Measurements from ENCODE around the gene ECSIT. TPM values are rescaled to one million over a fixed set of nuclear protein-coding genes. Genes with fewer than 3 reads are reported as not detected.

The ECSIT gene
- total RNA-seq, 1 donor from 2014 or later, result 27.5 TPM

DNA sequence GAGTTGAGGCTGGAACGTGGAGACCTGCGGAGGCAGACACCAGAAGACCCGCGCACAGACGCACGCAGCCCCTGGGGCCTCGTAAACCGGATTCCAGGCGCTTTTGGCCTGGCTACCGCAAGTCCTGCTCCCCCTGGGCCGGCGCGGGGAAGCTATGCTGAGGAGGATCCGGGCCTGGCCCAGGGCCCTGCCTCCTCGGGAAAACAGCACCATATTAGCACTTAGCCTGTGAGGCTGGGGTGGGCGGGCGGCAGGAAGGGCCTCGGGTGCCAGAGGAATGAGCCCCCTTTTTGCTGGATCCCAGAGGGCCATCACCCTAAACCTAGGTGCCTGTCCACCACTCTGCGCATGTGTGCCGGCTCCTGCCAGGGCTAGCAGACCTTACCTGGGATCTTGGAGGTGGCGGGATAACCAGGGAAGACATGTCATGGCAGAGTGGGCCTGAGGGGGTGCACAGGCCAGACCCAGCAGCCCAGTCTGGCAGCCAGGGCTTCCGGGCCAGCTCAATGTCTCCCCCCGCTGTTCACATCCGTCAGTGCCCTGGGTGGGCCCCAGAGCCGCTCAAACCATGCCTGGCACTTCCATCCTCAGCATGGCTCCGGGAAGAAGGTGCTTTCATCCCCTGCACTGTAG is 22.8 kb upstream of the ECSIT start:
- intact Hi-C loops (cut with DNase I), result no loop called here
- DNase-seq (ENCODE audit: low spot score in 2 of 2), result no peak
- Histone ChIP-seq H3K36me3 (peaks cover 54 to 65% of the 10 kb centered on the region in 2 donors), H3K4me1 (peaks cover 0 to 2% of the 10 kb centered on the region in 2 donors), H3K9me3 (no peaks in the 10 kb centered on the region), H3K4me3 (no peak overlapping the region), H3K27ac (peak overlapping the region; percentile 56 to 70), H3K27me3 (no peaks in the 10 kb centered on the region)
- TF ChIP-seq, protein P1, sequence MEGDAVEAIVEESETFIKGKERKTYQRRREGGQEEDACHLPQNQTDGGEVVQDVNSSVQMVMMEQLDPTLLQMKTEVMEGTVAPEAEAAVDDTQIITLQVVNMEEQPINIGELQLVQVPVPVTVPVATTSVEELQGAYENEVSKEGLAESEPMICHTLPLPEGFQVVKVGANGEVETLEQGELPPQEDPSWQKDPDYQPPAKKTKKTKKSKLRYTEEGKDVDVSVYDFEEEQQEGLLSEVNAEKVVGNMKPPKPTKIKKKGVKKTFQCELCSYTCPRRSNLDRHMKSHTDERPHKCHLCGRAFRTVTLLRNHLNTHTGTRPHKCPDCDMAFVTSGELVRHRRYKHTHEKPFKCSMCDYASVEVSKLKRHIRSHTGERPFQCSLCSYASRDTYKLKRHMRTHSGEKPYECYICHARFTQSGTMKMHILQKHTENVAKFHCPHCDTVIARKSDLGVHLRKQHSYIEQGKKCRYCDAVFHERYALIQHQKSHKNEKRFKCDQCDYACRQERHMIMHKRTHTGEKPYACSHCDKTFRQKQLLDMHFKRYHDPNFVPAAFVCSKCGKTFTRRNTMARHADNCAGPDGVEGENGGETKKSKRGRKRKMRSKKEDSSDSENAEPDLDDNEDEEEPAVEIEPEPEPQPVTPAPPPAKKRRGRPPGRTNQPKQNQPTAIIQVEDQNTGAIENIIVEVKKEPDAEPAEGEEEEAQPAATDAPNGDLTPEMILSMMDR (IDR thresholded peaks at IDR 0.05), result peak; percentile 23 to 43 (median 37)

DNA sequence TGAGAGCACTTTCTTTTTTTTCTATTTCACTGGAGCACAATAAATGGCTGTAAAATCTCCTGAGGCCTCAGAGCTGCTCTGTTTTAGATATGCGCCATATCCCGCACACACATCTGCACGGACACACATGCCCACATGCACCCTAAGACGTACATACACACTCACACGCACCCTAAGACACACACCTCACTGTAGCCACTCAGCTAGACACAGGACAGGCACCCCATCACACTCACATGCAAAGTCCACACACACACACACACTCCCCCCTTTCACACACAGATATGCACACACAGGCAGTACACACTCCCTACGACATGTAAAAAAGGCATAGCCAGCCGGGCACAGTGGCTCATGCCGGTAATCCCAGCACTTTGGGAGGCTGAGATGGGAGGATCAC is 21.3 kb upstream of the ECSIT start:
- DNase-seq (ENCODE audit: low spot score in 2 of 2), result no peak
- TF ChIP-seq, protein P1 (IDR thresholded peaks at IDR 0.05), result no peak
- Histone ChIP-seq H3K9me3 (no peaks in the 10 kb centered on the region), H3K4me1 (no peaks in the 10 kb centered on the region), H3K36me3 (peaks cover 66 to 79% of the 10 kb centered on the region in 2 donors), H3K27ac (no peak overlapping the region), H3K4me3 (no peak overlapping the region), H3K27me3 (no peaks in the 10 kb centered on the region)
- intact Hi-C loops (cut with DNase I), result no loop called here

DNA sequence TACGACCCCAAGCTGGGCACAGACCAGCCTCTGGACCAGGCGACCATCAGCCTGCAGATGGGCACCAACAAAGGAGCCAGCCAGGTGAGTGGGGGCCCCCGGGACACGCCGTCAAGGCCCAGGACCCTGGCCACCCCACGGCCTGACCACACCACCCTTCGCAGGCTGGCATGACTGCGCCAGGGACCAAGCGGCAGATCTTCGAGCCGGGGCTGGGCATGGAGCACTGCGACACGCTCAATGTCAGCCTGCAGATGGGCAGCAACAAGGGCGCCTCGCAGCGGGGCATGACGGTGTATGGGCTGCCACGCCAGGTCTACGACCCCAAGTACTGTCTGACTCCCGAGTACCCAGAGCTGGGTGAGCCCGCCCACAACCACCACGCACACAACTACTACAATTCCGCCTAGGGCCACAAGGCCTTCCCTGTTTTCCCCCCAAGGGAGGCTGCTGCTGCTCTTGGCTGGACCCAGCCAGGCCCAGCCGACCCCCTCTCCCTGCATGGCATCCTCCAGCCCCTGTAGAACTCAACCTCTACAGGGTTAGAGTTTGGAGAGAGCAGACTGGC is 20.5 kb upstream of the ECSIT start:
- peaks cover 73 to 81% of the 10 kb centered on the region in 2 donors for H3K36me3 ChIP-seq
- H3K27ac ChIP-seq, result no peak overlapping the region
- H3K4me1 ChIP-seq, result no peaks in the 10 kb centered on the region
- no peak overlapping the region for H3K4me3 ChIP-seq
- H3K9me3 ChIP-seq, result no peaks in the 10 kb centered on the region
- intact Hi-C loops (cut with DNase I), result no loop called here
- DNase-seq (ENCODE audit: low spot score in 2 of 2), result no peak
- no peaks in the 10 kb centered on the region for H3K27me3 ChIP-seq
- TF ChIP-seq, protein P1 (IDR thresholded peaks at IDR 0.05), result no peak

DNA sequence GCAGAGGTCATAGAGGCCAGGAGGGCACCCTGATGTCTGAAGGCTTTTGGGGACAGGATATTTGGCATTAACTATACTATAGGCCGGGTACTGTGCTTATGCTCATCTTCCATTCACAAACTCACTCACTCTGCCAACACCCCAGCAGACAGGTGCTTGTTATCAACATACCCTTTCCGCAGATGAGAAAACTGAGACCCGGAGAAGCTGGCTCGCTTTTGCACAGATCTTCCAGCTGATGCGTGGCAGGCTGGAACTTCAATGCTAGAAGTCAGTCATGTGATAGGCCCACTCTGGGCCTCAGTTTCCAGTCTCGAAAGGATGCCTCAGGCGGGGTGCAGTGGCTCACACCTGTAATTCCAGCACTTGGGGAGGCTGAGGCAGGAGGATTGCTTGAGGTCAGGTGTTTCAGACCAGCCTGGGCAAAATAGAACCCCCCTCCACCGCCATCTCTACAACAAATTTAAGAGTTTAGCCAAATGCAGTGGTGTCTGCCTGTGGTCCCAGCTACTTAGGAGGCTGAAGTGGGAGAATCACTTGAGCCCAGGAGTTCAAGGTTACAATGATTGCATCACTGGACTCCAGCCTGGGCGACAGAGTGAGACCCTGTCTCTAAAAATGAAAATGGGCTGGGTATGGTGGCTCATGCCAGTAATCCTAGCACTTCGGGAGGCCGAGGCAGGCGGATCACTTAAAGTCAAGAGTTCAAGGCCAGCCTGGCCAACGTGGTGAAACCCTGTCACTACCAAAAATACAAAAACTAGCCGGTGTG is 19.2 kb upstream of the ECSIT start:
- Histone ChIP-seq H3K9me3 (no peaks in the 10 kb centered on the region), H3K36me3 (peaks cover 72 to 78% of the 10 kb centered on the region in 2 donors), H3K27ac (no peak overlapping the region), H3K4me3 (no peak overlapping the region), H3K27me3 (no peaks in the 10 kb centered on the region), H3K4me1 (no peaks in the 10 kb centered on the region)
- intact Hi-C loops (cut with DNase I), result no loop called here
- TF ChIP-seq, protein P1 (IDR thresholded peaks at IDR 0.05), result no peak
- DNase-seq (ENCODE audit: low spot score in 2 of 2), result no peak

DNA sequence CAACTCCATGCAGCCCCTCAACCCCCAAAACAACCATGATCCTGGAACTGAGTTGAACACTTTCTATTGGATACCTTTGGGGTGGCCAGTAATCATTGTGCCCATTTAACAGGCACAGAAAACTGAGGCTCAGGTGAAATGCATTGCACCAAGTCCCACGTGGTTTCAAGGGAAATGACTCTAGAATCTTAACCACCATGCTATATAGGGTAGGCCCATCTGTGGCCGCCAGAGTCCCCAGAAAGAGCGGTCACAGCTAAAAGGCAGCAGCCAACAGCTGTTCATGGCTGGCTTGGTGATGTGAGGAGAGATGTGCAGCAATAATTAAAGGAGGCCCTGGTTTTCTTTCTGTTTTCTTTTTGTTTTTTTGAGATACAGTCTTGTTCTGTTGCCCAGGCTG is 12.3 kb upstream of the ECSIT start:
- DNase-seq (ENCODE audit: low spot score in 2 of 2), result no peak
- peak overlapping the region in 1 of 2 donors; percentile 88 for H3K4me3 ChIP-seq
- H3K36me3 ChIP-seq, result peaks cover 37 to 47% of the 10 kb centered on the region in 2 donors
- no peaks in the 10 kb centered on the region for H3K27me3 ChIP-seq
- TF ChIP-seq, protein P1 (IDR thresholded peaks at IDR 0.05), result no peak
- H3K27ac ChIP-seq, result peak overlapping the region; percentile 95 to 97
- intact Hi-C loops (cut with DNase I), result loop anchor here (2.0 kb wide), 1 partner anchor 18 kb away; the partner anchor contains the start of gene ELOF1
- peaks cover 0 to 13% of the 10 kb centered on the region in 2 donors for H3K4me1 ChIP-seq
- no peaks in the 10 kb centered on the region for H3K9me3 ChIP-seq
